ENCODE measurements around the gene TCP11. TPM values are rescaled to one million over a fixed set of nuclear protein-coding genes. Genes with fewer than 3 reads are reported as not detected.
A peak's percentile ranks its signal among the peaks of the same experiment; 100 is the strongest.
"Not testable (repeated sequence)": the region's sequence is repeated elsewhere in the genome, so short reads cannot be mapped to it uniquely, and the experiment has no call there.

TCP11 gene
- total RNA-seq, 1 experiment from 2014 or later: 0.06 TPM

GRCh38 chr6:35146453-35146852 is 5.3 kb upstream of the TCP11 start:
- peak; percentile 73 for DNase-seq (ENCODE audit: low read depth)

- DNase-seq (ENCODE audit: low read depth): no peak
Measured at GRCh38 chr6:35145757-35146156, 4.6 kb upstream of the TCP11 start.

GRCh38 chr6:35142588-35143569 is 1.7 kb upstream of the TCP11 start:
- DNase-seq (ENCODE audit: low read depth): no peak

- DNase-seq (ENCODE audit: low read depth): no peak
Measured at GRCh38 chr6:35140639-35141006, 516 bp downstream of the TCP11 start.

DNA sequence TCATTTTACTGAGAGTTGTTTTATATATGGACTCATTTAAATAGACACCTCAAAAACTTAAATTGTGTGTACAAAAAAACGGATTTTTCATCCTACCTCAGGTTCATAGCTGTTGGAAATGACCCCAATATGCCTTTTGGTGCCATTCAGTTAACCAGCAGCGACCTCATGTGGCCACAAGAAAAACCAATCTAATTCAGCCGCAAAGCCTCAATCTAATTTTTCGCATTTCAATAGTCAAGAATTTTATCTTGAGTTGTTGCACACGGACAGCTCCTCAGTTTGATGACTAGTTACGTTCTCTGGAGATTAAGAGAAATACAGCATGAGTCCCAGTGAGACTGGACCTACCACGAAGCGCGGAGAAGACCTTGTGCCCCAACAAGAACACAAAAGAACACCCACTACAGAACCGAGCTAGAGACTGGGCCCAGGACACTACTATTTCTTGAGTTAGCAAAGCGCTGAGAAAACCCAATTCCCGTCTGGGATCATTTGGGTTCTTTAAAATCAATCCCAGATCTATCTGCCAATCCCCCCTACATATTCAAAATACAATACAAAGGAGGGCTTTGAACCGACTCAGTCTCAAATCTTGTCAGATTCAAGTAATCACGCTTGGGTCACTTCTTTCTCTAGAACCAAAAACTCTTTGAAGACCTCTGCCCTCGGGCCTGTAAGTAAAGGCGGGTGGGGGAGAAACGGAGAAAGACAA is 1.1 kb downstream of the TCP11 start:
- peak; percentile 79 for DNase-seq (ENCODE audit: low read depth)

DNA sequence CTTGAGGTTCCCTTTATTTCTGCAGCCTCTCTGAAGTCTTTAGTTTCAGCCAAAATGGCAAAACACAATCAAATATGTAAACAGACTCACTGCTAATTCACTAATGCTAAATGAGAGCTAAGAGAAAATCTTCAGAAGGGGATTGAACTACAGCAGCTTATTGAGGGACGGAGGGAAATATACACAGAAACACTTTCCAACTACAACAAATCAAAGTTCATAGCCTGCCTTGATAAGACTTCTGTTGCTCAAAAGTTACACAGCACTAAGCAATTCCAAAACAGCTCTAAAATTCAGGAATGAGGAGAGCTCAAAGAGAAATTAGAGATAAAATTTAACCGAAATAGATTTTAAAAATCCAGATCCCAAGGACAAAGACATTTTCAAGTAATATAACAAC is 1.7 kb downstream of the TCP11 start:
- no peak for DNase-seq (ENCODE audit: low read depth)

- not testable (repeated sequence) for DNase-seq (ENCODE audit: low read depth)
Measured at GRCh38 chr6:35138191-35138590, 2.9 kb downstream of the TCP11 start.

DNA sequence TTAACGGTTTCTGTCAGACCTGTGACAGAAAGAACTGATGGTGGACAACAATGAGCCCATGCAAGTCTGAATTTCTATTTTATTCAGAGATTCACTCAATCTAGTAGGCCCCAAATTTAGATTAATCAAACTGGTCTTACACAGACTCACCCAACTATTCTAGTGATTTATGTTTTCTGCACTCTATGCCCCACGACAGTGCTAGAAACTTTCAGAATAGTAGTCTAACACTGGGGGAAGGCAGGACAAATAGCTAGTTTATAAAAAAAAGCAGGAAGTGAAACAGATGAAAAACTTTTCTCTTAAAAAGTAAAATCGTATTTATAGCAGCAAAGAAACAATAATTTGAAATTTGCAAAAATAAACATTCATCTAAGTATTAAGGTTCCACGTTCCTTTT is 5.0 kb downstream of the TCP11 start:
- DNase-seq (ENCODE audit: low read depth): no peak

DNA sequence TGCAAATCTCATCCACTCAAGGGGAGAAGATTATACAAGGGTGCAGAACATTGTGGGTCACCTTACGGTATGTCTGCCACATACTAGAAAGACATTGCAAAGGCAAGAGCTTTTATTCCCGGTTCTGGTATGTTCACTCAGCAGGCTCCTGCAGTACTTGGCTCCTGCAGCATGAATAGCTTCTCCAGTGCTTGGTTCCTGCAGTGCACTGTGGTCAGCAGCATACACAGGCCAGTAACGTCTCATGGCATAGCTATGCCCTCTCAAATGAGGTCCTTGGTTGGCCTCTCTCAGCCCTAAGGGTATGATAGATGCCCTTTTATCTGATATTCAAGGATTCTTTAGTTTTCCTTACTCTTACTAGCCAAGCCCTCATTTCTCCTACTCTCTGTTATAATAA is 12.6 kb downstream of the TCP11 start:
- DNase-seq (ENCODE audit: low read depth): no peak

GRCh38 chr6:35128042-35128441 is 13.1 kb downstream of the TCP11 start:
- DNase-seq (ENCODE audit: low read depth): no peak

- DNase-seq (ENCODE audit: low read depth): no peak
Measured at GRCh38 chr6:35124356-35124755, 16.8 kb downstream of the TCP11 start.

DNA sequence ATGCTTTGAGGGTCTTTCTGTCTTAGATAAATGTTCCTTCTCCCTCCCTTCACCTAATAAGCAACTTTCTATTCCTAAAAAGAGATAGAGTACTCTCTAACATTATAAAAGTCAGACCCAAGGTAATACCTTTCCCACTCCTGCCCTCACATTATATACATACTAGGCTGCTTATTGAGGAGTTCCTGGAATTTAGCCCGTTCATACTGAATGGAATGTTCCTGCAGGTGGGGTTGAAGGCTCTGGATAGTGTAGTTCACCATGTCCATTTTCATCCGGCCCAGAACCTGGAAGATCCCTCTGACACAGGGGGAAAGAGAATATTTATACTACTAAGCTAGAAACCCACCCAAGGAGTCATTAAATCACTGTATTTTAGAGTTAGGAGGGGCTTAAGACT is 20.4 kb downstream of the TCP11 start:
- DNase-seq (ENCODE audit: low read depth): no peak

- no peak for DNase-seq (ENCODE audit: low read depth)
Measured at GRCh38 chr6:35108309-35108885, 32.7 kb downstream of the TCP11 start.

- not testable (repeated sequence) for DNase-seq (ENCODE audit: low read depth)
Measured at GRCh38 chr6:35107761-35108160, 33.4 kb downstream of the TCP11 start.

- DNase-seq (ENCODE audit: low read depth): not testable (repeated sequence)
Measured at GRCh38 chr6:35107208-35107607, 33.9 kb downstream of the TCP11 start.

DNA sequence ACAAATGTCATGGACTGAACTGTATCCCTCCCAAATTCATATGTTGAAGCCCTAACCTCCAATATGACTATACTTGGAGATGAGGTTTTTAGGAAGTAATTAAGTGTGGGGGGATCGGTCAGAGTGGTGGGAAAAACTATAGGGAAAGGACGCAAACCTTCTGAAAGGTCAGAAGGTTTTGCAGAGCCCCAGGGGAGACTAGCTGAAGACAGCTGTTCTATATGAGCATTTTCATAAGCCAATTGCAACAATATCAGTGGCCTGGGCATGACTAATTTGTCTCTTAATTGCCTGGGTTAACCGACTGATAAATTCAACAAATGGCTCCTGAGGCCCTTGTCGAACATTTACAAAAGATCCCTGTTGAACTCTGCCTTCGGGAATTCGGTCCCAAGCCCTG is 35.1 kb downstream of the TCP11 start:
- not testable (repeated sequence) for DNase-seq (ENCODE audit: low read depth)

DNA sequence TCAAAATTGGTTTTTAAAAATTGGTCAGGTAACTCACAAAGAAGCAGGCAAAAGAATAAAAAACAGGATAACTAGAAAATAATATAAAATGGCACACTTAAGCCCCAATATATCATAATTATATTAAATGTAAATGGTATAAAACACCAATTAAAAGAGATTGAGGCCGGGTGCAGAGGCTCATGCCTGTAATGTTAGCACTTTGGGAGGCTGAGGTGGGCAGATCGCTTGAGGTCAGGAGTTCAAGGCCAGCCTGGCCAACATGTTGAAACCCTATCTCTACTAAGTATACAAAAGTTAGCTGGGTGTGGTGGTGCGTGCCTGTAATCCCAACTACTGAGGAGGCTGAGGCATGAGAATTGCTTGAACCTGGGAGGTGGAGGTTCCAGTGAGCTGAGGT is 36.1 kb downstream of the TCP11 start:
- DNase-seq (ENCODE audit: low read depth): no peak

DNA sequence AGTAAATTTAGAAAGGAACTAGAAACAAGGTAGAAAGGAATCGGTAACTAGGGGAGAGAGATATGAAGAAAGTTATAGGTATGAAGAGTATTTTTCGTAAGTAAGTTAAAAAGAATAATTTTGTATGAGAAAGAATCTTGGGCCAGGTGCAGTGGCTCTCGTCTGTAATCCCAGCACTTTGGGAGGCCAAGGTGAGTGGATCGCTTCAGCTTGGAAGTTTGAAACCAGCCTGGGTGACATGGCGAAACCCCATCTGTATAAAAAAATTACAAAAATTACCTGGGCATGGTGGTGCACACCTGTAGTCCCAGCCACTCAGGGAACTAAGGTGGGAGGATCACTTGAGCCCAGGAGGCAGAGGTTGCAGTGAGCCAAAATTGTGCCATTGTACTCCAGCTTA is 42.0 kb downstream of the TCP11 start:
- no peak for DNase-seq (ENCODE audit: low read depth)

- DNase-seq (ENCODE audit: low read depth): peak; percentile 80
Measured at GRCh38 chr6:35096129-35096862, 44.8 kb downstream of the TCP11 start.

DNA sequence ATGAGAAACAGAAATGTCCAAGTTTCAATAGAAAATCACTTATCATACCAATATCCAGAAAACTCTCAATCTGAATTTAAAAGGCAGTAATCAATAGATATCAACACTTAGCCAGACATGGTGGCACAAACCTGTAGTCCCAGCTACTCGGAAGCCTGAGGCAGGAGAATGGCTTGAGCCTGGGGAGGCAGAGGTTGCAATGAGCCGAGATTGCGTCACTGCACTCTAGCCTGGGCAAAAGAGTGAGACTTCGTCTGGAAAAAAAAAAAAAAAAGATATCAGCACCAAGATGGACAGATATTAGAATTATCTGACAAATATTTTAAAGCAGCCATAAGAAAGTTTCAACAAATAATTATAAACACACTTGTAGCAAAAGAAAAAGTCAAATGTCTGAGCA is 47.0 kb downstream of the TCP11 start:
- no peak for DNase-seq (ENCODE audit: low read depth)

GRCh38 chr6:35093783-35094182 is 47.4 kb downstream of the TCP11 start:
- no peak for DNase-seq (ENCODE audit: low read depth)

- DNase-seq (ENCODE audit: low read depth): no peak
Measured at GRCh38 chr6:35093118-35093445, 48.1 kb downstream of the TCP11 start.
